CD8-positive, alpha-beta memory T cell (primary cell): ENCODE results near the gene PGC. TPM values are rescaled to one million over a fixed set of nuclear protein-coding genes. Genes with fewer than 3 reads are reported as not detected.

ENCODE experiments used
- CTCF ChIA-PET: fragments of 350-600 bp; sonication (Branson Sonifier 250); formaldehyde crosslinking; loops from one replicate; lab custom pipeline; 2021; ENCODE audit warnings: antibody characterized with exemption; lab: Charles Lee
- POLR2A ChIA-PET: fragments of 350-600 bp; sonication (Branson Sonifier 250); formaldehyde crosslinking; loops from one replicate; lab custom pipeline; 2021; ENCODE audit warnings: antibody characterized with exemption; lab: Charles Lee
- DNase-seq, 5 donors: peaks; one replicate each; pipeline versions ENCODE4 v3.0.0 to v3.0.0-alpha.2; 2020 to 2022; ENCODE audit warnings: mixed read lengths in 1 of 5
- H3K27ac ChIP-seq: one replicate; pipeline ENCODE4 v1.7.0; 2013; ENCODE audit warnings: low read depth, mild to moderate bottlenecking, low read length, moderate library complexity
- H3K27me3 ChIP-seq: 2 replicates; pipeline ENCODE4 v1.7.0; 2013; ENCODE audit warnings: low read length, mild to moderate bottlenecking; ENCODE audit not compliant: insufficient read depth, poor library complexity, severe bottlenecking
- H3K36me3 ChIP-seq: 2 replicates; pipeline ENCODE4 v1.7.0; 2013; ENCODE audit warnings: mild to moderate bottlenecking, low read length, moderate library complexity; ENCODE audit not compliant: insufficient read depth
- H3K4me1 ChIP-seq: 2 replicates; pipeline ENCODE4 v1.7.0; 2013; ENCODE audit warnings: mild to moderate bottlenecking, low read length, moderate library complexity; ENCODE audit not compliant: insufficient read depth
- H3K4me3 ChIP-seq: 2 replicates; pipeline ENCODE4 v1.7.0; 2013; ENCODE audit warnings: mild to moderate bottlenecking, low read length
- H3K9me3 ChIP-seq: 2 replicates; pipeline ENCODE4 v1.7.0; 2013; ENCODE audit warnings: mild to moderate bottlenecking, low read length
- H3K27ac Mint-ChIP-seq, 8 donors: one replicate each; pipeline ENCODE4 v1.8.0; 2020 to 2021; ENCODE audit warnings: mixed read lengths in 8 of 8, mild to moderate bottlenecking in 6 of 8, inconsistent platforms in 3 of 8, moderate library complexity in 3 of 8
- H3K27me3 Mint-ChIP-seq, 2 donors: one replicate each; pipeline ENCODE4 v1.8.0; 2020 to 2021; ENCODE audit warnings: mixed read lengths in 2 of 2, mild to moderate bottlenecking in 1 of 2, moderate library complexity in 1 of 2
- H3K36me3 Mint-ChIP-seq, 3 donors: one replicate each; pipeline ENCODE4 v1.8.0; 2020 to 2021; ENCODE audit warnings: mixed read lengths in 3 of 3, inconsistent platforms in 1 of 3, mild to moderate bottlenecking in 1 of 3
- H3K4me1 Mint-ChIP-seq, 3 donors: one replicate each; pipeline ENCODE4 v1.8.0; 2020 to 2021; ENCODE audit warnings: mixed read lengths in 3 of 3, inconsistent platforms in 1 of 3, mild to moderate bottlenecking in 1 of 3
- H3K4me3 Mint-ChIP-seq, 7 donors: one replicate each; pipeline ENCODE4 v1.8.0; 2020 to 2021; ENCODE audit warnings: mixed read lengths in 7 of 7, mild to moderate bottlenecking in 6 of 7, moderate library complexity in 4 of 7, inconsistent platforms in 2 of 7
- H3K9me3 Mint-ChIP-seq, 5 donors: one replicate each; pipeline ENCODE4 v1.8.0; 2020 to 2022; ENCODE audit warnings: mixed read lengths in 5 of 5, mild to moderate bottlenecking in 3 of 5, moderate library complexity in 2 of 5, inconsistent platforms in 1 of 5
- polyA plus RNA-seq: library from polyadenylated mRNA; unstranded; fragments of 300-500 nt; fragmentation: Illumina TruSeq; gene quantifications from one replicate; pipeline ENCODE4 v1.2.3, GENCODE V29; 2021
- total RNA-seq, 2 experiments: library from RNA; stranded (reverse); gene quantifications; one replicate each; pipeline ENCODE4 v1.2.3, GENCODE V29; 2021

The PGC gene
- total and polyA plus RNA-seq, 3 experiments from 2014 or later = not detected

DNA sequence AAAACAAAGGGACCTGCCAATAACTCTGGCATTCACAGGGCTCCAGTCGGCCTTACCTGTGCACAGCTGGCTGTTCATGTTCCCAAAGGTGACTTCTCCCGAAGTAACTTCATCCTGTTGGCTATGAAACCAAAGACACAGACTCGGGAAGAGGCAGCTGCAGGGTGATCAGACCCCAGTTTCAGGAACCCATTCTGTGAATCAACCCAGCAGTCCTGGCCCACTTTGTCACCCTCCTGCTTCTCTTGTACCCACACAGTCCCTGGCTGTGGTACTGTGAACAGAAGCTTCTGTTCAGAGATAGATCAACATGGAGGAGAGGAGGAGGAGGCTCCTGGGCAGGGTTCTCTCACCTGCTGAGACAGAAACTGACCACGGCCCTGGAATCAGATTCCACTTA lies 8.7 kb upstream of the PGC start:
- Histone ChIP-seq H3K27ac (no peak overlapping the region), H3K27me3 (no peaks in the 10 kb centered on the region), H3K4me3 (no peak overlapping the region), H3K4me1 (no peaks in the 10 kb centered on the region), H3K36me3 (no peaks in the 10 kb centered on the region), H3K9me3 (no peaks in the 10 kb centered on the region)
- no peak for DNase-seq
- Mint-ChIP-seq H3K27ac (no peak overlapping the region), H3K9me3 (no peaks in the 10 kb centered on the region), H3K4me3 (no peak overlapping the region), H3K4me1 (no peaks in the 10 kb centered on the region), H3K36me3 (no peaks in the 10 kb centered on the region), H3K27me3 (peaks cover 1 to 12% of the 10 kb centered on the region in 2 donors)
- CTCF ChIA-PET = no interaction called here
- POLR2A ChIA-PET = no interaction called here

DNA sequence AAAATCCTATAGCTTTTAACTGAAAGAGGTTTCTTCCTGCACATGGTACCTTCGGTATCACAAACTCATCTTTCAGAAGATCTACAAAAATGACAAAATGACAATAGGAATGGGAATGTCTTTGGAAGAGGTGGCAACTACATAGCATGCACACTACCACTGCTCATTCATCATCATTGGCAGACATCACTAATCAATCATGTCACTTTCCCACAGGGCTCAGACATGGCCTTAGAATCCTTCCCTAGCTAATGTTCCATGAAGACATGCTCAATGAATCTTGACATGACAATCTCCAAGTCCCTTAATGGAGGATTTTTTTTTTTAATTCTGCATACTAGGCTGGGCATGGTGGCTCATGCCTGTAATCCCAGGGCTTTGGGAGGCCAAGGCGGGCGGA lies 3.2 kb upstream of the PGC start:
- H3K4me3 ChIP-seq = no peak overlapping the region
- H3K4me1 ChIP-seq = no peaks in the 10 kb centered on the region
- H3K27me3 ChIP-seq = no peaks in the 10 kb centered on the region
- H3K27ac Mint-ChIP-seq = no peak overlapping the region
- no peaks in the 10 kb centered on the region for H3K9me3 ChIP-seq
- H3K4me3 Mint-ChIP-seq = no peak overlapping the region
- H3K4me1 Mint-ChIP-seq = no peaks in the 10 kb centered on the region
- H3K36me3 ChIP-seq = no peaks in the 10 kb centered on the region
- CTCF ChIA-PET = interaction anchor here (1.0 kb wide), 1 partner anchor 11 kb away, joined by 3 read pairs; no protein-coding TSS in a partner anchor
- POLR2A ChIA-PET = no interaction called here
- no peaks in the 10 kb centered on the region for H3K9me3 Mint-ChIP-seq
- no peak for DNase-seq
- H3K36me3 Mint-ChIP-seq = no peaks in the 10 kb centered on the region
- H3K27me3 Mint-ChIP-seq = peaks cover 5 to 24% of the 10 kb centered on the region in 2 donors
- no peak overlapping the region for H3K27ac ChIP-seq

DNA sequence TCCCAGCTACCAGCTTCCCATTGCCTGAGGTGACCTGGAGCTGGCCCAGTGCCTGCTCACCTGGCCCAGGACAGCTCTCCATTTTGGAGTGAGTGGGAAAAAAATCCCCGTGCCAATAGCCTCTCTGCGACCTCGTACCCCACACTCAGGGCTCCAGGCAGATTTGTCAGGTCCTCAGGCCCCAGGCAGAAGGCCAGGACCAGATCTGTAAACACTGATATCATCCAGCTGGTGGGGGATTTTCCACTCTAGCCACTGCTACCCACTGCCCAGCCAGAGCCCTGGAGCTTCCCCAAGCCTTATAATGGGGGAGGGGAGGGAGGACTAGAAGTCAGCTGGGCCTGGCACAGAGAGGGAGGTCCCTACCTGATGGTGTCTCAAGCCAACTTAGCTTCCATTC lies 1.3 kb upstream of the PGC start:
- no peak for DNase-seq
- Mint-ChIP-seq H3K27me3 (peaks cover 5 to 20% of the 10 kb centered on the region in 2 donors), H3K27ac (no peak overlapping the region), H3K36me3 (no peaks in the 10 kb centered on the region), H3K9me3 (no peaks in the 10 kb centered on the region), H3K4me1 (no peaks in the 10 kb centered on the region), H3K4me3 (no peak overlapping the region)
- CTCF ChIA-PET = interaction anchor here (0.7 kb wide), 1 partner anchor 12 kb away, joined by 3 read pairs; no protein-coding TSS in a partner anchor
- POLR2A ChIA-PET = interaction anchor here (0.7 kb wide), 1 partner anchor 559 kb away, joined by 3 read pairs; no protein-coding TSS in a partner anchor
- Histone ChIP-seq H3K4me1 (no peaks in the 10 kb centered on the region), H3K27me3 (no peaks in the 10 kb centered on the region), H3K9me3 (no peaks in the 10 kb centered on the region), H3K27ac (no peak overlapping the region), H3K36me3 (no peaks in the 10 kb centered on the region), H3K4me3 (no peak overlapping the region)

DNA sequence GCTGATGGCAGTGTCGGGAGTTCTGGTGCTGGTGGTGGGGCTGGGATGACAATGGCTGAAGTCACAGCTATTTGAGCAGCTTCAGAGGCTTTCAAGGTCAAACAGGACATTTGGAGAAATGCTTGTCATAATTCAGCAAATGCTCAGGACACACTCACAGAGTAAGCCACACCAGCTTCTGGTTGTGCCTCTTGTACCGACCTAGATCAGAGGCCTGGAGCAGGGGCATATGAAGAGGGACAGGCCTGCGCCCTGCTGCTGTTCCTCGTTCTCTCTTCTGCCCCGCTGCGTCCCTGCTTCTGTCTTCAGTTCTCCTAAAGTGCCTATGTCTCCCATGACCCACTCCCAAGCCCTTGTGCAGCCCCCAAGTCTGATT lies 893 bp upstream of the PGC start:
- Mint-ChIP-seq H3K27ac (no peak overlapping the region), H3K4me3 (no peak overlapping the region), H3K27me3 (peaks cover 5 to 16% of the 10 kb centered on the region in 2 donors), H3K9me3 (no peaks in the 10 kb centered on the region), H3K4me1 (no peaks in the 10 kb centered on the region), H3K36me3 (no peaks in the 10 kb centered on the region)
- H3K36me3 ChIP-seq = no peaks in the 10 kb centered on the region
- H3K27me3 ChIP-seq = no peaks in the 10 kb centered on the region
- no peak overlapping the region for H3K4me3 ChIP-seq
- no peak for DNase-seq
- no peaks in the 10 kb centered on the region for H3K9me3 ChIP-seq
- no peaks in the 10 kb centered on the region for H3K4me1 ChIP-seq
- CTCF ChIA-PET = no interaction called here
- H3K27ac ChIP-seq = no peak overlapping the region
- POLR2A ChIA-PET = interaction anchor here (0.7 kb wide), 1 partner anchor 560 kb away, joined by 3 read pairs; no protein-coding TSS in a partner anchor

DNA sequence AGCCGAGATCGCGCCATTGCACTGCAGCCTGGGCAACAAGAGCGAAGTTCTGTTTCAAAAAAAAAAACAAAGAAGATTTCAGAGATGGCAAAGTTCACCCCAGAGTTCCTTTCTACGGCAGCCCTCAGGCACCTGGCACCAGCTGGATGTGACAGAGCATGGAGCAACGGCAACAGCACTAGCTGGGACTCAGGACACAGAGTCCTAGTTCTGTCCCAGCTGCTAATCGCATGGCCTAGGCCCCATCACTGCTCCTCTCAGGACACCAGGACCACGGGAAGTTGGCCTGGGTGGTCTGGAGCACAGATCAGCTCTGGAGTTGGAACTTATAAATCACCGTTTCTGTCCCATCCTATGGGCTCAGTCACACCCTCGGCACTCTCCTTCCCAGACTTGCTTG lies 1.1 kb downstream of the PGC start:
- no peak for DNase-seq
- Mint-ChIP-seq H3K27ac (no peak overlapping the region), H3K36me3 (no peaks in the 10 kb centered on the region), H3K9me3 (peaks cover 0 to 2% (median 0%) of the 10 kb centered on the region in 5 donors), H3K4me1 (no peaks in the 10 kb centered on the region), H3K27me3 (peaks cover 6 to 13% of the 10 kb centered on the region in 2 donors), H3K4me3 (no peak overlapping the region)
- no peak overlapping the region for H3K4me3 ChIP-seq
- no peak overlapping the region for H3K27ac ChIP-seq
- ChIA-PET POLR2A (interaction anchor here (0.6 kb wide), 1 partner anchor 412 kb away, joined by 3 read pairs; no protein-coding TSS in a partner anchor), CTCF (no interaction called here)
- no peaks in the 10 kb centered on the region for H3K9me3 ChIP-seq
- no peaks in the 10 kb centered on the region for H3K36me3 ChIP-seq
- H3K4me1 ChIP-seq = no peaks in the 10 kb centered on the region
- no peaks in the 10 kb centered on the region for H3K27me3 ChIP-seq

DNA sequence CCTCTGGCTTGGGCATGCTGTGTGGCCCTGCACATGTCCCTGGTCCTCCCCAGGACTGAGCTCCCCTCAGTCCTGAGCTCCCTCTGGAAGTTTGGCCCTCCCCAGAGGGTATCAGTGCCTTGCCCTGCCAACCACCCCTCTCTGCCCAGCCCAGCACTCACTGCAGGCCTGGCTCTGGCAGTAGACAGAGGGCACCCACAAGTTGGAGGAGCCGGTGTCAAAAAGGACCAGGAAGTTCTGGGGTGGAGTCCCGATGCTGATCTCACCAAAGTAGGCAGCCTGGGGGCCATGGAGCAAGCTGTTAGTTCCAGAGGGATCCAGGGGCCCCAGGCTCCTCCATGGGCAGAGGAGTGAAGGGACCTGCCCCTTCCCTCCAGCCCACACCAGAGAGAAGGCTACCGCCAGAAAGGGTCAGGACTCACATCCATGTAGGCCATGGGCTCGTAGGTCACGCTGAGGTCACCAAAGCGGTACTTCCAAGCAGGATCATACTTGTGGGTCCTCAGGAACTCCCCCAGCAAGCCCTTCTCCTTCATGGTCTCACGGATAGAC lies 2.9 kb downstream of the PGC start:
- Mint-ChIP-seq H3K4me1 (no peaks in the 10 kb centered on the region), H3K27me3 (peaks cover 5 to 7% of the 10 kb centered on the region in 2 donors), H3K36me3 (no peaks in the 10 kb centered on the region), H3K27ac (no peak overlapping the region), H3K4me3 (peak overlapping the region in 1 of 7 donors; percentile 21), H3K9me3 (peaks cover 0 to 2% (median 0%) of the 10 kb centered on the region in 5 donors)
- Histone ChIP-seq H3K27me3 (no peaks in the 10 kb centered on the region), H3K27ac (no peak overlapping the region), H3K9me3 (no peaks in the 10 kb centered on the region), H3K36me3 (no peaks in the 10 kb centered on the region), H3K4me3 (no peak overlapping the region), H3K4me1 (no peaks in the 10 kb centered on the region)
- ChIA-PET CTCF (no interaction called here), POLR2A (no interaction called here)
- no peak for DNase-seq

DNA sequence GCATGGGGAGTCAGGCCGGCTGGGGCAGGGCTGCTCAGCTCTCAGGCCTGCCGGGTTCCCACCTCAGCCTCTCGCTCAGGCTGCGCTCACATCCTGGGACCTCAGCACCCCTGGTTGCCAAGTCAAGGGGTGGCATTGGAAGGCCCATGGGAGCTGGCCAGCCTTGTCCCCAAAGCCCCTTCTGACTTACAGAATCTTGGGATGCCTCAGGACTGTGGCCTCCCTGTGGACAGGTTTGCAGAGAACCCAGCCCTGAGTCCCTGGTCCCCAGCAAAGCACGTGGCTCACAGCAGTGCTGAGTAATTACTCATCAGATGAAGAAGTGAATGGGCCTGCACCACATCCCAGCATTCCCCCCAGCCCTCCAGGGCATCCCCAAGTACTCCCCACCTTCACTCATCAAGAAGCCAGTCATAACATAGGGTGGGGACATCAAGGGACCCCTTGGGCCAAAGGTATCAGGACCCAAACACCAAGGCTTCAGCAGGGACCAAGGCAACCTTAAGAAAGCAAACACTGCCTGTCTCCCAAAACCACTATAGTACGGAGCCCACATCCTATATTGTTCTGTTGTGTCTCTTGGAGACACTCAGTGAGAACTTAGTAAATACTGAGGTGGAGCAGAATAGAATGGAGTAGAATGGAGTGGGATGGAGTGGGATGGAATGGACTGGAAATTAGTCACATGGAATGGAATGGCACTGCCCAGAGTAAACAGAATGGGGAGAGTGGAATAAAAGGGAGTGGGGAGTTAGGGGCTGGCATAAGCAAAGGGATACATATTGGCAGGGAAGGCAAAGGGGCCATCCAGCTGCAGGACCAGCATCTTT lies 3.6 kb downstream of the PGC start:
- DNase-seq = no peak
- ChIA-PET POLR2A (no interaction called here), CTCF (no interaction called here)
- no peaks in the 10 kb centered on the region for H3K27me3 ChIP-seq
- H3K9me3 Mint-ChIP-seq = peaks cover 0 to 2% (median 0%) of the 10 kb centered on the region in 5 donors
- peaks cover 5 to 7% of the 10 kb centered on the region in 2 donors for H3K27me3 Mint-ChIP-seq
- no peaks in the 10 kb centered on the region for H3K36me3 ChIP-seq
- no peak overlapping the region for H3K4me3 Mint-ChIP-seq
- H3K4me1 ChIP-seq = no peaks in the 10 kb centered on the region
- H3K27ac Mint-ChIP-seq = peak overlapping the region in 1 of 8 donors; percentile 14
- no peaks in the 10 kb centered on the region for H3K36me3 Mint-ChIP-seq
- H3K27ac ChIP-seq = no peak overlapping the region
- H3K4me1 Mint-ChIP-seq = no peaks in the 10 kb centered on the region
- H3K4me3 ChIP-seq = no peak overlapping the region
- H3K9me3 ChIP-seq = no peaks in the 10 kb centered on the region
